ENCODE results near the gene COL4A3.

Gene COL4A3

GRCh38 chr2:227308784-227309183 is 144.4 kb downstream of the COL4A3 start:
- TF ChIP-seq TAF1 (IDR thresholded peaks at IDR 0.05; ENCODE audit: borderline replicate concordance, insufficient read depth, low read length) (no peak), POLR2AphosphoS5 (IDR thresholded peaks at IDR 0.05; ENCODE audit: low read depth, low read length) (no peak), SIN3A (IDR thresholded peaks at IDR 0.05; ENCODE audit: borderline replicate concordance, insufficient read depth, low read length) (no peak), FOXP2 (optimal IDR thresholded peaks at IDR 0.05; ENCODE audit: borderline replicate concordance, extremely low read depth, extremely low read length, insufficient read depth) (no peak)
- TF ChIP-seq, protein P1, sequence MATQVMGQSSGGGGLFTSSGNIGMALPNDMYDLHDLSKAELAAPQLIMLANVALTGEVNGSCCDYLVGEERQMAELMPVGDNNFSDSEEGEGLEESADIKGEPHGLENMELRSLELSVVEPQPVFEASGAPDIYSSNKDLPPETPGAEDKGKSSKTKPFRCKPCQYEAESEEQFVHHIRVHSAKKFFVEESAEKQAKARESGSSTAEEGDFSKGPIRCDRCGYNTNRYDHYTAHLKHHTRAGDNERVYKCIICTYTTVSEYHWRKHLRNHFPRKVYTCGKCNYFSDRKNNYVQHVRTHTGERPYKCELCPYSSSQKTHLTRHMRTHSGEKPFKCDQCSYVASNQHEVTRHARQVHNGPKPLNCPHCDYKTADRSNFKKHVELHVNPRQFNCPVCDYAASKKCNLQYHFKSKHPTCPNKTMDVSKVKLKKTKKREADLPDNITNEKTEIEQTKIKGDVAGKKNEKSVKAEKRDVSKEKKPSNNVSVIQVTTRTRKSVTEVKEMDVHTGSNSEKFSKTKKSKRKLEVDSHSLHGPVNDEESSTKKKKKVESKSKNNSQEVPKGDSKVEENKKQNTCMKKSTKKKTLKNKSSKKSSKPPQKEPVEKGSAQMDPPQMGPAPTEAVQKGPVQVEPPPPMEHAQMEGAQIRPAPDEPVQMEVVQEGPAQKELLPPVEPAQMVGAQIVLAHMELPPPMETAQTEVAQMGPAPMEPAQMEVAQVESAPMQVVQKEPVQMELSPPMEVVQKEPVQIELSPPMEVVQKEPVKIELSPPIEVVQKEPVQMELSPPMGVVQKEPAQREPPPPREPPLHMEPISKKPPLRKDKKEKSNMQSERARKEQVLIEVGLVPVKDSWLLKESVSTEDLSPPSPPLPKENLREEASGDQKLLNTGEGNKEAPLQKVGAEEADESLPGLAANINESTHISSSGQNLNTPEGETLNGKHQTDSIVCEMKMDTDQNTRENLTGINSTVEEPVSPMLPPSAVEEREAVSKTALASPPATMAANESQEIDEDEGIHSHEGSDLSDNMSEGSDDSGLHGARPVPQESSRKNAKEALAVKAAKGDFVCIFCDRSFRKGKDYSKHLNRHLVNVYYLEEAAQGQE (IDR thresholded peaks at IDR 0.05; ENCODE audit: insufficient read depth in 1 of 2, low read depth in 2 of 2, low read length in 2 of 2): no peak

- TF ChIP-seq SIN3A (IDR thresholded peaks at IDR 0.05; ENCODE audit: borderline replicate concordance, insufficient read depth, low read length): no peak
- no peak for TF ChIP-seq POLR2AphosphoS5 (IDR thresholded peaks at IDR 0.05; ENCODE audit: low read depth, low read length)
- no peak for TF ChIP-seq TAF1 (IDR thresholded peaks at IDR 0.05; ENCODE audit: borderline replicate concordance, insufficient read depth, low read length)
- TF ChIP-seq, protein P1 (IDR thresholded peaks at IDR 0.05; ENCODE audit: insufficient read depth in 1 of 2, low read depth in 2 of 2, low read length in 2 of 2): no peak
- TF ChIP-seq FOXP2 (optimal IDR thresholded peaks at IDR 0.05; ENCODE audit: borderline replicate concordance, extremely low read depth, extremely low read length, insufficient read depth): no peak
Observed at GRCh38 chr2:227310756-227311110, 146.3 kb downstream of the COL4A3 start.

DNA sequence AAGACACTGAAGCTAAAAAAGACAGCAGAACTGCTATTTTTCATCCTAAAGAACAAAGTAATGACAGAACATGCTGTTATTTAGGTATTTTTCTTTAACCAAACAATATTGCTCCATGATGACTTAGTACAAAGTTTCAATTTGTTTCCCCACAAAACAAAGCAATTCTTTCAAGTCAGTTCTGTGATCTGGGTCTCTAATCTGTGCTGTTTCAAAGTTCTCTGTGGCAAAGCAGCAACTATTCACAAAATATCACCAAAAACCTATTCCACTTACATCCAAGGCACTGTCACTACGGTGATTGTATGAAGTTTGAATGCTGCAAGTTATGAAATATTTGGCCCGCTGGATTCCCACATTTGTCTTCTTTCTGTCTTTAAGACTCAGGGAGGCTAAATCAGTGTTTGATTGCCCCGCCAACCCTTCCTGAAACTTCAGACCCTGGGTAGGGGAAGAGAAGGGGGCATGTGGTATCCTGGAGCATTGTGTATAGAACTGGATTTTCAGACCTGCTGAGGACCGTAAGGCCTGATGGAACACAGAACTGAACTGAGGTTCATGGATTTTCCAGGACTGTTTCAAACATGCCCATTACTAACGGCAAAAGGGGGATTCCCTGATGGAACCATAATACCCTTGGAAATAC is 147.6 kb downstream of the COL4A3 start:
- TF ChIP-seq, protein P1 (IDR thresholded peaks at IDR 0.05; ENCODE audit: insufficient read depth in 1 of 2, low read depth in 2 of 2, low read length in 2 of 2): no peak
- TF ChIP-seq TAF1 (IDR thresholded peaks at IDR 0.05; ENCODE audit: borderline replicate concordance, insufficient read depth, low read length): no peak
- no peak for TF ChIP-seq FOXP2 (optimal IDR thresholded peaks at IDR 0.05; ENCODE audit: borderline replicate concordance, extremely low read depth, extremely low read length, insufficient read depth)
- no peak for TF ChIP-seq POLR2AphosphoS5 (IDR thresholded peaks at IDR 0.05; ENCODE audit: low read depth, low read length)
- no peak for TF ChIP-seq SIN3A (IDR thresholded peaks at IDR 0.05; ENCODE audit: borderline replicate concordance, insufficient read depth, low read length)

- no peak for TF ChIP-seq SIN3A (IDR thresholded peaks at IDR 0.05; ENCODE audit: borderline replicate concordance, insufficient read depth, low read length)
- TF ChIP-seq POLR2AphosphoS5 (IDR thresholded peaks at IDR 0.05; ENCODE audit: low read depth, low read length): no peak
- TF ChIP-seq, protein P1 (IDR thresholded peaks at IDR 0.05; ENCODE audit: insufficient read depth in 1 of 2, low read depth in 2 of 2, low read length in 2 of 2): no peak
- TF ChIP-seq FOXP2 (optimal IDR thresholded peaks at IDR 0.05; ENCODE audit: borderline replicate concordance, extremely low read depth, extremely low read length, insufficient read depth): no peak
- no peak for TF ChIP-seq TAF1 (IDR thresholded peaks at IDR 0.05; ENCODE audit: borderline replicate concordance, insufficient read depth, low read length)
Observed at GRCh38 chr2:227312579-227312978, 148.2 kb downstream of the COL4A3 start.

All from PFSK-1 (cell line).